Thyroid gland (tissue), 4 donors: Measurements from ENCODE around the gene NOL8.

Experiments used
- CTCF ChIP-seq, 6 experiments: fragments of 200-600 bp in 3 of 6; fragments of 450-650 bp in 3 of 6; sonication (generic) in 3 of 6; IDR thresholded peaks; one replicate each; pipeline ENCODE4 v1.5.1; 2016 to 2019; ENCODE audit warnings: antibody characterized with exemption in 6 of 6, mild to moderate bottlenecking in 2 of 6, inconsistent platforms in 1 of 6, moderate library complexity in 1 of 6
- POLR2A ChIP-seq, 2 donors: fragments of 450-650 bp; IDR thresholded peaks; one replicate each; pipeline ENCODE4 v1.6.1; 2017; ENCODE audit warnings: antibody characterized with exemption in 2 of 2, mild to moderate bottlenecking in 2 of 2, moderate library complexity in 1 of 2

- TF ChIP-seq POLR2A (IDR thresholded peaks at IDR 0.05) (no peak), CTCF (IDR thresholded peaks at IDR 0.05) (no peak)
Observed at GRCh38 chr9:92341578-92341977, 16.4 kb upstream of the NOL8 start.
